Progenitor cell of endocrine pancreas (in vitro differentiated cells): ENCODE results near the gene SERPINB5. TPM values are rescaled to one million over a fixed set of nuclear protein-coding genes. Genes with fewer than 3 reads are reported as not detected.

ENCODE experiments used
- DNase-seq: peaks from one replicate; pipeline ENCODE4 v3.0.0; 2021; ENCODE audit warnings: low spot score; ENCODE audit not compliant: unreplicated experiment
- H3K27ac Mint-ChIP-seq: 2 replicates; pipeline ENCODE4 v1.8.0; 2021; ENCODE audit warnings: mild to moderate bottlenecking, moderate library complexity, mixed read lengths
- H3K27me3 Mint-ChIP-seq: 2 replicates; pipeline ENCODE4 v1.8.0; 2021; ENCODE audit warnings: mixed read lengths
- H3K36me3 Mint-ChIP-seq: 2 replicates; pipeline ENCODE4 v1.8.0; 2022; ENCODE audit warnings: mixed read lengths; ENCODE audit not compliant: insufficient read depth
- H3K4me1 Mint-ChIP-seq: 2 replicates; pipeline ENCODE4 v1.8.0; 2021; ENCODE audit warnings: low read depth, mixed read lengths
- H3K4me3 Mint-ChIP-seq: 2 replicates; pipeline ENCODE4 v1.8.0; 2021; ENCODE audit warnings: low read depth, mild to moderate bottlenecking, moderate library complexity, mixed read lengths
- H3K9me3 Mint-ChIP-seq: 2 replicates; pipeline ENCODE4 v1.8.0; 2021; ENCODE audit warnings: low read depth, mixed read lengths
- total RNA-seq: library from RNA; stranded (reverse); gene quantifications from 2 replicates; pipeline ENCODE4 v1.2.1, GENCODE V29; 2021
- TF ChIP-seq, protein P1 (sequence below): fragments of 200-600 bp; sonication (generic); IDR thresholded peaks from one replicate; pipeline ENCODE4 v1.5.0; 2021; ENCODE audit warnings: antibody characterized with exemption, mild to moderate bottlenecking; ENCODE audit not compliant: unreplicated experiment

Gene SERPINB5
- total RNA-seq, 1 donor from 2014 or later, result 0.22 TPM

DNA sequence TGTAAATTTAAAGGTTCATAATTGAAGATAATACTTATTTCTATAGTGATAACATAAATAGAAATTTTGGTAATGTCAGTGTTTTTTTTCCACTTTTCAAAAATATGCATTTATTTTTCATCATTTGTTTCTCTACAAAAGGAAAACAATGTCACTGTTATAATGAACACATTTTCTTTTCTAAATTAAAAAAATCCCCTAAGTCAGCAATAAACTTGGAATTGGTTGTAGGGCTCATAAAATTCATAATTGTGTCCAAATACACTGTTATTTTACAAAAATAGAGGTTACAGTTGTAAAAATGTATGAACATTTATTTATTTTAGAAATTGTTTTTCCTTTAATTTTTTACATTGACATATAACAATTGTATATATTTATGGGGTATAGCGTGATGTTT lies 39.0 kb downstream of the SERPINB5 start:
- H3K36me3 Mint-ChIP-seq, result no peaks in the 10 kb centered on the region
- TF ChIP-seq, protein P1, sequence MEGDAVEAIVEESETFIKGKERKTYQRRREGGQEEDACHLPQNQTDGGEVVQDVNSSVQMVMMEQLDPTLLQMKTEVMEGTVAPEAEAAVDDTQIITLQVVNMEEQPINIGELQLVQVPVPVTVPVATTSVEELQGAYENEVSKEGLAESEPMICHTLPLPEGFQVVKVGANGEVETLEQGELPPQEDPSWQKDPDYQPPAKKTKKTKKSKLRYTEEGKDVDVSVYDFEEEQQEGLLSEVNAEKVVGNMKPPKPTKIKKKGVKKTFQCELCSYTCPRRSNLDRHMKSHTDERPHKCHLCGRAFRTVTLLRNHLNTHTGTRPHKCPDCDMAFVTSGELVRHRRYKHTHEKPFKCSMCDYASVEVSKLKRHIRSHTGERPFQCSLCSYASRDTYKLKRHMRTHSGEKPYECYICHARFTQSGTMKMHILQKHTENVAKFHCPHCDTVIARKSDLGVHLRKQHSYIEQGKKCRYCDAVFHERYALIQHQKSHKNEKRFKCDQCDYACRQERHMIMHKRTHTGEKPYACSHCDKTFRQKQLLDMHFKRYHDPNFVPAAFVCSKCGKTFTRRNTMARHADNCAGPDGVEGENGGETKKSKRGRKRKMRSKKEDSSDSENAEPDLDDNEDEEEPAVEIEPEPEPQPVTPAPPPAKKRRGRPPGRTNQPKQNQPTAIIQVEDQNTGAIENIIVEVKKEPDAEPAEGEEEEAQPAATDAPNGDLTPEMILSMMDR, result no peak
- peaks cover 9% of the 10 kb centered on the region for H3K27me3 Mint-ChIP-seq
- no peaks in the 10 kb centered on the region for H3K9me3 Mint-ChIP-seq
- no peak overlapping the region for H3K27ac Mint-ChIP-seq
- no peak overlapping the region for H3K4me3 Mint-ChIP-seq
- peaks cover 9% of the 10 kb centered on the region for H3K4me1 Mint-ChIP-seq
- no peak for DNase-seq

DNA sequence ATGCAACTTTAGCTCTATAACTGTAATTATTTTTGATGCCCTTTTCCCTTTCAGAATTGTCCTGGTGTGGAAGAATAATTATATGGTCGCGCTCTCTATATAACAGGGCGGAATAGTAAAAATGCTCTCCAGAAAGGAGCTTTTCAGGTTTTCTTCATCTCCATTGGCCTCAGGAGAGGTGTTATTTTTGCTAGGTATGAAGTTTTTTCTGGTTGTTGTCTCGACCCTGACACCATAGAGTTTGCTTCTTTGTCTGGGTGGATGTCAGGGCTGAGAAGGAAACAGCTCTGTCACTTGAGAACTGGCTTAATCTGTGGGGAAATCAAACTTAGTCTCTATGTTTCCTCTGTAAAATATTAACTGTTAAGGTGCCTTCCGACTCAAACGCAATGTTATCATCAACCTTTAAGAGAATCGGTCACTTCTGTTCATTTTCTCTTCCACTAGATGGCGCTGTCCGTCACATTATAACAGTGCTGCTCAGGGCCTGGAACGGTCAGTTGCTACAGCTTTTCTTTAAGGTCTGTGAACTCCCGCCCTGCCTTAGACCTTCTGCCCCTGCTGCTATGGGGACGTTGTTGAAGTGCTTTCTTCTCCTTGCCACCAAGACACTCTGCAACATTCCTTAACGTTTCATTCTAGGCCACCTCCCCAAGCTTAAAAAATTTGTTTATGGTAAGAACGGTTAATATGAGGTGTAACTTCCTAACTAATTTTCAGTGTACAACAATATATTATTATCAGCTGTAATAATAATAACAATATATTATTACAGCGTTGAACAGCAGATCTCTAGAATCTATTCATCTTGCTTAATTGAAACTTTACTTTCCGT lies 41.6 kb downstream of the SERPINB5 start:
- peak; percentile 58 for DNase-seq
- no peak overlapping the region for H3K4me3 Mint-ChIP-seq

DNA sequence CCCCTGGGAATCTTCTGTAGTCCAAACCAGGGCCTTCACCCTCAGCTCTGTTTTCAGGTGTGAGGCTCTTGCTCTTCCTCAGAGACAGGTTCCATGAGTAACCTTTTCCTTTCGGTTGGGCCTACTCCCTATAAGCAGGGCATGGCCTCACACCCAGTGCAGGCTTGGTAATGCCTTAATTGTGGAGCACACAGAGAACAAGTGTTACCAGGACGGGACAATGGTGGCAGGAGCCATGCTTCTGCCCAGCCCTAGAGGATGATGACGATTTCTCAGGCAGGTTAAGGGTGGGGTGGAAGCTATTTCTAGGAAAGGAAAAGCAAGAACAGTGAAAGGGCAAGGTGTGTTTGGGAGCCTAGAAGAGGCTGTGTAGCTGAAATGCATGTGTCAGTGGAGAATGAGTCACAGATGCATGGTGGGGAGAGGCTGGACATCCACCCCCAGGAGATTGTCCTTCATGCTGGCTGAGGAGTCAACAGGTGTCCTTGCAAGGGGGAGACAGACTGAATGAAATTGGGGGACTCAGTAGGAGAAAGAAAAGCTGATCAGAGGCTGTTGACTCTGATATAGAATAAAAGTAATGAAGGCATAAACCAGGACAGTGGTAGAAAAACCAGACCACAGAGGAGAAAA lies 43.4 kb downstream of the SERPINB5 start:
- H3K36me3 Mint-ChIP-seq, result no peaks in the 10 kb centered on the region
- peaks cover 4% of the 10 kb centered on the region for H3K4me1 Mint-ChIP-seq
- peaks cover 2% of the 10 kb centered on the region for H3K27me3 Mint-ChIP-seq
- TF ChIP-seq, protein P1, result no peak
- H3K9me3 Mint-ChIP-seq, result no peaks in the 10 kb centered on the region
- H3K4me3 Mint-ChIP-seq, result no peak overlapping the region
- H3K27ac Mint-ChIP-seq, result no peak overlapping the region
- no peak for DNase-seq

More for the DNA sequence above, 41.6 kb downstream of the SERPINB5 start:
- TF ChIP-seq, protein P1, result peak; percentile 88
- Mint-ChIP-seq H3K27me3 (peaks cover 6% of the 10 kb centered on the region), H3K9me3 (no peaks in the 10 kb centered on the region), H3K4me1 (peaks cover 9% of the 10 kb centered on the region), H3K27ac (no peak overlapping the region), H3K36me3 (no peaks in the 10 kb centered on the region)

DNA sequence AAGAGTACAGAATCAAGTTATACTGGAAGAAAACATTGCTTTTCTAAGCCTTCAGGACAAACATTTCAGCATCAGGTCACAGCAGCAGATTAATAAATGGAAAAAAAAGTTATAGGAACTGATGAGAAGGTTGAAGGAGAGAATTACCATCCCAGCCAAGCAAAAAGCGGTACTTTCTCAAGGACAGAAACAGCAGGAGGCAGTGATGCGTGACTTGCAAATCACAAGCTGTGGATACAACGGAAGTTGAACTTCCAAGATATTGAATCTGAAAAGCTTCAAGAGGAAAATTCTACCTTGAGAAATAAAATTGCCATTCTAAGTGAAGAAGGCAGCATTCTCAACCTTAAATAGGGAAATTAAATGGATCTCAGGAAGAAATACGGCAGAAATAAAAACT lies 46.9 kb downstream of the SERPINB5 start:
- no peak for DNase-seq
- Mint-ChIP-seq H3K4me1 (no peaks in the 10 kb centered on the region), H3K27ac (no peak overlapping the region), H3K36me3 (no peaks in the 10 kb centered on the region), H3K9me3 (no peaks in the 10 kb centered on the region), H3K4me3 (no peak overlapping the region), H3K27me3 (peaks cover 2% of the 10 kb centered on the region)
- TF ChIP-seq, protein P1, result no peak

DNA sequence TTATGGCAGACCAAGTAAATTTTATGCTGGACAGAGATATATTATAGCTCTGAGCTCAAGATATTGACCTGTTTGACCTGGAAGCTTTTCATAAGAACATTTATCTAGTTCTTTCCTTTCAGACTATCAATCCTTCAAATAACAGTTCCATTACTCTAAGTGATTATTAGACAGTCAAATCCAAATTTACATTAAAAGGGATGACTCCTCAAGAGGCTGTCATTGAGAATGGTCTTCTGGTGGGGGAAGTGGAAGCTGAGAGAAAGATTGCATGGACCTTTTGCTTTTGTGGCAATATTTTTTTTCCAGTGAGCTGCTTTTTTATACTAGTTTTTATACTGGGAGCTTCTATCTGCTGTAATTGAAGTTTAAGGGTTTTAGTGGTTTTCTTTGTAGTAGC lies 50.5 kb downstream of the SERPINB5 start:
- H3K9me3 Mint-ChIP-seq, result no peaks in the 10 kb centered on the region
- TF ChIP-seq, protein P1, result no peak
- no peaks in the 10 kb centered on the region for H3K4me1 Mint-ChIP-seq
- no peaks in the 10 kb centered on the region for H3K27me3 Mint-ChIP-seq
- no peaks in the 10 kb centered on the region for H3K36me3 Mint-ChIP-seq
- no peak overlapping the region for H3K4me3 Mint-ChIP-seq
- H3K27ac Mint-ChIP-seq, result no peak overlapping the region
- DNase-seq, result no peak
